Activated T-helper 17 cell treated with anti-CD3 and anti-CD28 coated beads, Interleukin-2, amount 50 U/mL, for 72 hours (primary cell): ENCODE data around the gene SDK1. TPM values are rescaled to one million over a fixed set of nuclear protein-coding genes. Genes with fewer than 3 reads are reported as not detected.
"Not testable (repeated sequence)": the region's sequence is repeated elsewhere in the genome, so short reads cannot be mapped to it uniquely, and the experiment has no call there.

Experiments
- ATAC-seq: fragments of 150-1000 bp; cut with Tn5 transposase; replicated peaks from 2 replicates; pipeline ENCODE4 v1.10.0; 2021; ENCODE audit warnings: mild to moderate bottlenecking, moderate library complexity
- H3K27ac Mint-ChIP-seq: one replicate; pipeline ENCODE4 v1.8.0; 2022; ENCODE audit warnings: mixed read lengths
- H3K27me3 Mint-ChIP-seq: one replicate; pipeline ENCODE4 v1.8.0; 2022; ENCODE audit warnings: mixed read lengths
- H3K36me3 Mint-ChIP-seq: one replicate; pipeline ENCODE4 v1.8.0; 2022; ENCODE audit warnings: low read depth, mild to moderate bottlenecking, mixed read lengths
- H3K4me1 Mint-ChIP-seq: one replicate; pipeline ENCODE4 v1.8.0; 2022; ENCODE audit warnings: mixed read lengths
- H3K4me3 Mint-ChIP-seq: one replicate; pipeline ENCODE4 v1.8.0; 2022; ENCODE audit warnings: mild to moderate bottlenecking, mixed read lengths
- H3K9me3 Mint-ChIP-seq: one replicate; pipeline ENCODE4 v1.8.0; 2022; ENCODE audit warnings: mixed read lengths
- total RNA-seq, 2 donors: library from RNA; stranded (reverse); gene quantifications; one replicate each; pipeline ENCODE4 v1.2.3, GENCODE V29; 2022

The SDK1 gene
- total RNA-seq, 2 donors from 2014 or later = 0.06 to 1.1 TPM

DNA sequence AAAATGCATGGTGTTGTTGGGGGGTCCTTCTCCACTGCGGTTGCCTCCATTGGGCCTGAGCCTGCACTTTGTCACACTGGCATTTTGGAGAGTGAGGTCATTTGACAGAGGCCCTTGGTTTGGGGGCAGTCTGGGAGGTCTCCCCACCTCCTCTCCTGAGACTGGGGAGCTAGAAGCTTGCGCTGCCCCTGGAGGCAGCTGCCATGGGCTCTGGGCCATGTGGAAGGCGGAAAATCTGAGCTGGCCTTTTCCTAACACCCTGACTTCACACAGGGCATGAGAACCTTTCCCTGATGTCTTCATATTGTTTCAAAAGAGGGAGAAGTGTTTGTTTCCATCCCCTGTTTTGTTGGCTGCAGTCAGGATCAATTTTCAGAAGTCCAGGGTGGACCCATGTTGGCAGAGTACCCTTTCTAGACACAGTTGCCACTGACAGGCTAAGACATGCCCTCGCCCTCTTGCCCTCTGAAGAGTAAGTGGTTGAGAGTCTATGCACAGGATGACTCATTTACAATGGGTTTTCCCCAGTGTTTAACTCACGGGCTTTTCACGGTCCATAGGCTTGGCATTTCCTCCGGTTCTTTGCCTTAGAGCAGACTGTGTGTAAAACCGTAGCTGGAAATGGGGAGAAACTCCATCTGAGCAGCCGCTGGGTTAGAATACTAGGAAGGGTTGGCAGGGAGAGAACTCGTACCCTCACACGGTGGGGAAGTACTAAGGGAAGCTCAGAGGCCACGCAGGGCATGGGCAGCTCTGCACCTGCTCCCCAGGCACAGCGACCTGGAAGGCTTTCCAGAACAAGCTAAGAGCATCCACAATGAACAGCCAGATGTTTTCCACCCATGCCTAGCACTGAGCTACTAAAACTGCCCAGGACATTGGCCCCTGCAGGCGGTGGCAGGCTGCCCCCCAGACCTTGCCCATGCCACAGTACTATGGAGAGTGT is 655.0 kb downstream of the SDK1 start:
- Mint-ChIP-seq H3K4me1 (no peaks in the 10 kb centered on the region), H3K27me3 (peaks cover 17% of the 10 kb centered on the region), H3K9me3 (no peaks in the 10 kb centered on the region), H3K36me3 (no peaks in the 10 kb centered on the region), H3K27ac (no peak overlapping the region), H3K4me3 (no peak overlapping the region)
- ATAC-seq = peak; percentile 85

DNA sequence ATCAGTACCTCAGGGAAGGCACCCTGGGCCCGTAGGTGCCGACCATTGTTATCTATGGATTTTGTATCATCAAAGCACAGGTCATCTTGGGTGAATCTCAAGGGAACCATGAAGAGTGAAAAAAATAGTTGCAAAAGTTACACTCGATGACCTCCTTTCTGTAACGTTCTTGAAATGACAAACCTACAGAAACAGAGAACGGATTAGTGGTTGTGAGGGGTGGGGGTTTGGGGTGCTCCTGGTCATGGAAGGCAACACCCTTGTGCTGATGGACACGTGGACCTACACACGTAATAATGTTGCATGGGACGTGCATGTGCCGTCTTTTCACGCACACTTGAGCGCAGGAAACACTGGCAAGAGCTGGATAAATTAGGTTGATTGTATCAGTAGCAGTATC is 655.9 kb downstream of the SDK1 start:
- ATAC-seq = no peak
- Mint-ChIP-seq H3K4me1 (no peaks in the 10 kb centered on the region), H3K27ac (no peak overlapping the region), H3K27me3 (peaks cover 20% of the 10 kb centered on the region), H3K4me3 (no peak overlapping the region), H3K9me3 (no peaks in the 10 kb centered on the region), H3K36me3 (no peaks in the 10 kb centered on the region)

DNA sequence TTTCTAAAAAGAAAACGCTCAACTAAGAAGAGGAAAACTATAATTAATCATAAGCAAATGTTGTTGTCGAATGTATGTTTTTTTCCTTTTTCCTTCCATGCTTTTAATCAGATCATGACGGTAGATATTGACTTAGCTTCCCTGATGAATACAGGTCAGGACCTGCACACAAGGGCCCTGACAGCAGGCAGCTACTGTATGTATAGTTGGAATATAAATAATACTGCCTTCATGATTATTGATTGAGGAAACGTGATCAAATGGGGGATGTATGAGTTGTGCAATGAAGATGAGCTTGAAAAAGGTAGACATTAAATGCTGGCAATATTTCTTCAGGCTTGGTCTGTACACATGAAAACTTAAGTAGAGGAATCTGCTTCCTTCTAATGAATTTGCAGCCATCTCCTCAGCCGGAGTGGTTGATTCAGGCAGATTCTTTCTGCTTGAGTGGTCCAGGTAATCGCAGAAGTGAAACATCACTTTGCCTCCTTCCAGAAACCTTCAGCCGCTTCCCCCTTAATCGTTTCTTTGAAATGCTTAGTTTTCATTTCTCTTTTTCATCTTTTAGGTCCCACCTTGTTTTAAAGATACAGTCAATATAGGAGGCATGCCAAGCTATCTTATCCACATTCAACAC is 656.5 kb downstream of the SDK1 start:
- H3K27me3 Mint-ChIP-seq = peaks cover 20% of the 10 kb centered on the region
- no peak overlapping the region for H3K4me3 Mint-ChIP-seq
- ATAC-seq = no peak
- no peaks in the 10 kb centered on the region for H3K36me3 Mint-ChIP-seq
- no peaks in the 10 kb centered on the region for H3K4me1 Mint-ChIP-seq
- no peaks in the 10 kb centered on the region for H3K9me3 Mint-ChIP-seq
- H3K27ac Mint-ChIP-seq = no peak overlapping the region

DNA sequence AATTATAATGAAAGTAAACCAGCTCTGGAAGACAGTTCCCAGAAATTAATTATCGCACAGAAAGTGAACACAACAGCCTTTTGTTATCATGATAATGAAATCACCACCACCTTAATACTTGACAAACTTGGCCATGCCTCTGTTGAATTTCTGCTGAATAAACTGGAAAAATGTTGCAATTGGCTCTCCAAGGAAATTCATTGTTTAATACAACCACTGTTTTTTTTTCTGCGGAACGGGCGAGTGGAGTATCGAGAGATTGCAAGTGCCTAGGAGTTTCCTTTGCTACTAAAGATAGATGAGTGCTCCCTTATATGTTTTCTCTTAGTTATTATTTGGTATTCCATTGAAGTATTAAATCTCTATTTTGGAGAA is 657.0 kb downstream of the SDK1 start:
- H3K4me1 Mint-ChIP-seq = no peaks in the 10 kb centered on the region
- no peak overlapping the region for H3K4me3 Mint-ChIP-seq
- ATAC-seq = no peak
- H3K27me3 Mint-ChIP-seq = peaks cover 20% of the 10 kb centered on the region
- H3K36me3 Mint-ChIP-seq = no peaks in the 10 kb centered on the region
- H3K9me3 Mint-ChIP-seq = no peaks in the 10 kb centered on the region
- H3K27ac Mint-ChIP-seq = no peak overlapping the region

DNA sequence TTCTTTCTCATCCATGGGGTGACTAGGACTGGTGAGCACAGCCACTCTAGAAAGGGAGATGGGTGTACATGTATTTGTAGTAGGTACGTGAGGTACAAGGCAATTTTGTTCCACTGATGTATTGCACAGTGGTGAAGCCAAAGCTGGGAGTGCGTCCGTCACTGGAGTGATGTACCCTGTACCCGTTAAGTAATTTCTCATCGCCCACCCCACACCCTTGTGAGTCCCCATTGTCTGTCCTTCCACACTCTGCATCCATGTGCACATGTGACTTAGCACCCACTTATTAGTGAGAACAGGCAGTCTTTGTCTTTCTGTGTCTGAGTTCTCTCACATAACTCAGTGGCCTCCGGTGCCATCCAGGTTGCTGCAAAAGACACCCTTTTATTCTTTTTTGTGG is 658.3 kb downstream of the SDK1 start:
- Mint-ChIP-seq H3K9me3 (no peaks in the 10 kb centered on the region), H3K27ac (no peak overlapping the region), H3K4me3 (no peak overlapping the region), H3K27me3 (peaks cover 20% of the 10 kb centered on the region), H3K36me3 (no peaks in the 10 kb centered on the region), H3K4me1 (no peaks in the 10 kb centered on the region)
- ATAC-seq = no peak

DNA sequence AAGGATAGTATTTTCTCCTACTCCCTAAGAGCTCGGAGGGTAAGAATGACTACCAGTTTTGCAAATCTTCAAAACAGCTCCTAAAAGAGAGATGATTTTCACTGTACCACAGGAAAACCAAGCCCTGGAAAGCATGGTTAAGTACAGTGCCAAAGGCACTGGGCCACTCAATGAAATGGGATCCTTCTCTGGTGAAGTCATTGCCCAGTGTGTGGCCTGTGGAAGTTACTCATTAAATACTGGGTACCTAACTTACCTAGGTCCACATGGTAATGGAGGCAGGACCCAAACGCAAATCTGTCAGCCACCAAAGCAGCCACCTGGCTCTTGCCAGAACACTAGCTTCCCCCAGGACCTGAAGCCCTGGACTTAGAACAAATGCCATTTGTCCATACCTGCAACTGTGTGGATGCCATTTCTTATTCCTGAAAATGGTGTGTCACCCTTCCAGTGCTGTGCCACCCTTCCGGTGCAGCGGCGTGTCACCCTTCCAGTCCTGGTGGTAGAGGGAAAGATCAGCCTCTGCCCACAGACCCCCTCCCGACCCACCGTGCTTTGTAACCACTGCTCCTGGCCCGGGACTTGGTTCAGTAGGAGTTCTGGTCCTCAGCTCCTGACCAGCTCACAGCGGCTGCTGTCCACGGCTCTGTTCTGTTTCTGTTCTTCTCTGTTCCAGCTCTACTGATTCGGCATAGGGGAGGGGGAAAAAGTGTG is 659.2 kb downstream of the SDK1 start:
- peaks cover 20% of the 10 kb centered on the region for H3K27me3 Mint-ChIP-seq
- H3K4me3 Mint-ChIP-seq = no peak overlapping the region
- H3K4me1 Mint-ChIP-seq = no peaks in the 10 kb centered on the region
- no peak overlapping the region for H3K27ac Mint-ChIP-seq
- H3K36me3 Mint-ChIP-seq = no peaks in the 10 kb centered on the region
- H3K9me3 Mint-ChIP-seq = no peaks in the 10 kb centered on the region
- ATAC-seq = no peak

DNA sequence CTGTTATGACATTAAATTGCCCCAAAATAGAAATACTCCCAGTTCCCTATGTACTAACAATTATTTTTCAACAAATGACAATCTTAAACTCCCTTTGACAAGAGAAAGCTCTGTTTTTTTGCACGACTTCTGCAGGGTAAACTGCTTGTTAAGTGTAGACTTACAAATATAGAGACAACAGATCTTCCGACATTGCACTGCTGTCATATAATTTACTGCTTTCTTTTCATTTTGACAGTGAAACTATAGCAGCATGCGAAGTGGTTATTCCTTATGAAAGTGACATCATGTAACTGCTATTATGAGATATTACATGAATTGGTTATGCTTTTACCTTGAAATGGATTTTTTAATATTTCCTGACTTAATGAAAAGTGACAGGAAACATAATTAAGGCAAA is 659.9 kb downstream of the SDK1 start:
- no peak for ATAC-seq
- H3K4me3 Mint-ChIP-seq = no peak overlapping the region
- peaks cover 22% of the 10 kb centered on the region for H3K27me3 Mint-ChIP-seq
- H3K9me3 Mint-ChIP-seq = no peaks in the 10 kb centered on the region
- no peaks in the 10 kb centered on the region for H3K36me3 Mint-ChIP-seq
- H3K4me1 Mint-ChIP-seq = no peaks in the 10 kb centered on the region
- H3K27ac Mint-ChIP-seq = no peak overlapping the region

DNA sequence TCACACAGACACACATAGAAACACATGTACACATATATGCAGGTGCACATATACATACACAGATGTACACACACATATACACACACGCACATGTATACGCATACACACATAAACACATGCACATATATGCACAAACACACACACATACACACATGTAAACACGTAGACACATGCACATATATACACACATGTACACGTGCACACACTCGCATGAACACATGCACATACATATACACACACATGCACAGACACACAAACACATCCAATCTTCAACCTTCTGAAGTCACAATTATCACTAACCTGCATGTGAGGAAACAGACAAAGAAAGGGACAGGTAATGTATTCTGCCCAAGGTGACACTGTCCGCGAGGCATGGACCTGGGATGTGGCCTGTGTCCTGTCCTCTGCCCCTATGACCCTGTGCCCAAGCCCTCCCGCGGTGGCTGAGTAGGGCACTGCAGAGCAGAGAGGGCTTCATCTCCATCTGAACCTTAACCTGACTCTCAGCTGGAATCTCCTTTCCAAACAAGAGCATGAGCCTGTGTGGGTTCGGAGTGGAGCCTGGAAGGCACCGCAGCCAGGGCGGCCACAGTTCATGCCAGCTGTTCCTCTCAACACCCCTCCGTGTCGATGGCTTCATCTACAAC is 660.9 kb downstream of the SDK1 start:
- no peak for ATAC-seq
- H3K9me3 Mint-ChIP-seq = no peaks in the 10 kb centered on the region
- no peak overlapping the region for H3K4me3 Mint-ChIP-seq
- H3K4me1 Mint-ChIP-seq = no peaks in the 10 kb centered on the region
- H3K27ac Mint-ChIP-seq = no peak overlapping the region
- H3K27me3 Mint-ChIP-seq = peaks cover 15% of the 10 kb centered on the region
- no peaks in the 10 kb centered on the region for H3K36me3 Mint-ChIP-seq

DNA sequence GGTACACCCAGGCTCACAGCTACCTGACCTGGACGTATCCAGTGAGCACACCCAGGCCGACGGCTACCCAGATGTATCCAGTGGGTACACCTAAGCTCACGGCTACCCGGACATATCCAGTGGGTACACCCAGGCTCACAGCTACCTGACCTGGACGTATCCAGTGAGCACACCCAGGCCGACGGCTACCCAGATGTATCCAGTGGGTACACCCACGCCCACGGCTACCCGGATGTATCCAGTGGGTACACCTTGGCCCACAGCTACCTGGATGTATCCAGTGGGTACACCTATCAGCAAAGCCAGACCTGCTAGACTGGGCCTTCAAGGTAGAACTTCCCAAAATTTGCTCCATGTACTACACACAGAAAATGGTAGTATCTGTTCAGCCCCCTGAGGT is 662.7 kb downstream of the SDK1 start:
- H3K27ac Mint-ChIP-seq, H3K4me3 Mint-ChIP-seq, ATAC-seq, H3K4me1 Mint-ChIP-seq, H3K36me3 Mint-ChIP-seq, H3K9me3 Mint-ChIP-seq: not testable (repeated sequence)
- H3K27me3 Mint-ChIP-seq = peaks cover 20% of the 10 kb centered on the region

DNA sequence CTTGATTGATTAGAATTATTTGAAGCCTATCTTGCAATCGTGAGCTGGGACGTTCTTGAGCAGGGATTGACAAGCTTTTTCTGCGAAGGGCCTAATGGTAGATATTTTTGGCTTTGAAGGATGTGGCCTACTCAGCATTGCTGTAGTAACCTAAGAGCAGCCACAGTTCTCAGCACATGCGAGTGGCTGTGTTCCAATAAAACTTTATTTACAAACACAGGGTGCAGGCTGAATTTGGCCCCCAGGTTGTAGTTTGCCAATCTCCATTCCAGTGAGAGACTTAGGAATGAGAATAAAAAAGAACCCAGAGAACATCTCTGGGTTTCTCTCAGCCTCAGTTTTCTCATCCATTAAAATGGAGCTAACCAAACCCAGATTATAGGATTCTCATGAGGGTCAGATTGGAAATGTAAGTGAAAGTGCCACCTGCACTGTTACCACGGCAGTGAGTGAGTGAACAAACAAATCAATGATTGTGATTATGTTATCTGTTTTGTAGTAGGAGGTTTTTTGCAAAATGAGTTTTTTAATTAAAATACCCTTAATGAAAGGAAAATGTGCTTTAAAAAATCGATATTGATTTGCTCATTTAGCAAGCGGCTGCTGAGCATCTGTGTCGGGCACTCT is 664.0 kb downstream of the SDK1 start:
- no peak for ATAC-seq
- Mint-ChIP-seq H3K36me3 (no peaks in the 10 kb centered on the region), H3K4me3 (no peak overlapping the region), H3K4me1 (no peaks in the 10 kb centered on the region), H3K9me3 (no peaks in the 10 kb centered on the region), H3K27me3 (peaks cover 21% of the 10 kb centered on the region), H3K27ac (no peak overlapping the region)

DNA sequence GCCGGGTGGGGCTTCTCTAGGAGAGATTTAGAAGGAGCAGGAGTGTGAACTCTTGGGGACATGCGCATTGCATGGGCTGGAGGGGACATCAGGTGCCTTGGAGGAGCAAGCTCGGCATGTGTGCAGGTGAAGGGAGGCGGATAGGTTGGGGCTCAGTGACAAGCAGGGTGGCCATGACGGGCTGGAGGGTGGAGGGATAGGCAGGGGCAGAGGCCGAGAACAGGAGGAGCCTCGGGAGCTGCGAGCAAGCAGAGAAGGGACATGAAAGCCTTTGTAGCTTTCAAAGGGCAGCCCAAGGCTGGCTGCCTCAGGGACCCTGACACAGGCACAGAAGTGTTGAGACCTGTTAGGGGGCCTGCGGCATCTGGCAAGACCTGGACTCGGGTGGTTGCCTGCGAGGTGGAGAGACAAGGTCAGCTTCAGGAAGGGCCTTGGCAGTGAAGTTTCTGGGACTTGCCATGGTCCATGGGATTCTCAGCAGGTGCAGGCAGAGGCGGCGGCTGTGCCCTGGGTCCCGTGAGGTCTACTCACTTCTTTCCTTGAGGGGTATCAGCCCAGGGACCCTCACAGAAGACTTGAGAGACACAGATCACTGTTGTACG is 664.8 kb downstream of the SDK1 start:
- ATAC-seq = no peak
- Mint-ChIP-seq H3K36me3 (no peaks in the 10 kb centered on the region), H3K9me3 (no peaks in the 10 kb centered on the region), H3K4me1 (no peaks in the 10 kb centered on the region), H3K27me3 (peaks cover 20% of the 10 kb centered on the region), H3K27ac (no peak overlapping the region), H3K4me3 (no peak overlapping the region)

DNA sequence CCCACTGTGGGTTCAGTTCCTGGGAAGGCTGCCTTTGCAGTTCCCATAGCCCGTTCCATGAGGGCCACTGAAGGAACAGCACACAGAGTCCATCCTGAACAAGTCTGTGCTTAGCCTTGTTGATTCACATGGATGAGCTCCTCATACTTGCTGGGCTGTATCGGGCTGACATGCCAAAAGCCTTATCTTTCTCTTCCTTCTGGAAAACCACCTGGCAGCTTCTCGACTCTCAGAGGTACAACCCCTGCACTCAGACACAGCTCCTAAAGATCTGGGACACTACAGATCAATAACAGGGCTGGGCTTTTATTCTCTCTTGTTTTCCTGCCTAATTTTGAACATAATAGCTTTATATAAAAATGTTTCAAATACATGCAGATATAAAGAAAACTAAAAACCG is 667.2 kb downstream of the SDK1 start:
- Mint-ChIP-seq H3K36me3 (no peaks in the 10 kb centered on the region), H3K4me3 (no peak overlapping the region), H3K27me3 (peaks cover 15% of the 10 kb centered on the region), H3K9me3 (no peaks in the 10 kb centered on the region), H3K27ac (no peak overlapping the region), H3K4me1 (no peaks in the 10 kb centered on the region)
- no peak for ATAC-seq

DNA sequence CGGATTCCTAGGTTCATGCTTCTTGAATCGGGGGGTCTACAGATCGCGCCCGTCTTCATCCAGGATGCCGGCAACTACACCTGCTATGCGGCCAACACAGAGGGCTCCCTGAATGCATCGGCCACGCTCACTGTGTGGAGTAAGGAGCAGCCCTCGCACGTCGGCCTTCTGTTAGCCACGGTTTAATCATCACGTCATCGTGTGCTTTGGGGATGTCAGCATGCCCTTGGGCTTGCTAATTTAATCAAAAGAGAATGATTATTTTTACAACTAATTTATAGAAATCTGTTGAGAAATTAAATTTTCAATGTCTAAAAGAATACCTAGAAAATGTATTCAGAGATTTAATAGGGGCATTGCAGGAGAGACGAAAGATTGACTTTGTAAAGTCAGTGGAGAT is 668.2 kb downstream of the SDK1 start:
- no peak for ATAC-seq
- H3K4me3 Mint-ChIP-seq = no peak overlapping the region
- H3K27ac Mint-ChIP-seq = no peak overlapping the region
- H3K36me3 Mint-ChIP-seq = no peaks in the 10 kb centered on the region
- H3K9me3 Mint-ChIP-seq = no peaks in the 10 kb centered on the region
- H3K27me3 Mint-ChIP-seq = peaks cover 15% of the 10 kb centered on the region
- H3K4me1 Mint-ChIP-seq = no peaks in the 10 kb centered on the region

DNA sequence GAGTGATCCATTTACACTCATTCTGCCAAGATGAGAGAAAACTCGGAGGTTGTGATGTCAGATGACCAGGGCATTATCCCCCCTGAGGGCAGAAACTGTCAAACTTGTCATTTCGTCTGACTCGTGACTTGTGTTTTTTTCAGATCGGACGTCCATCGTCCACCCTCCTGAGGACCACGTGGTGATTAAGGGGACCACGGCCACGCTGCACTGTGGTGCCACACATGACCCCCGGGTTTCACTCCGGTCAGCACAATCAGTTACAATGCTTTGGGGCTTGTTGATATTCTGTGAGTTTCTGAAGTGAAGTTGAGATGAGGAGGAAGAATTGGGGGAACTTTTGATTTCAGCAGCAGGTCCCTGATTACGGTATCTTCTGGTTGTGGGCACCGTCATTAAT is 670.3 kb downstream of the SDK1 start:
- Mint-ChIP-seq H3K36me3 (no peaks in the 10 kb centered on the region), H3K27me3 (peaks cover 11% of the 10 kb centered on the region), H3K4me3 (no peak overlapping the region), H3K4me1 (no peaks in the 10 kb centered on the region), H3K27ac (no peak overlapping the region), H3K9me3 (no peaks in the 10 kb centered on the region)
- no peak for ATAC-seq
